OCI-LY3 (cell line): ENCODE results near the gene EVI5L.

ENCODE experiments used
- H2AFZ ChIP-seq: fragments of 200-600, 300-600 bp; shearing (Covaris generic); 2 replicates; pipeline ENCODE4 v1.6.0; 2014; ENCODE audit warnings: antibody characterized with exemption, low read depth, low read length
- H3K27ac ChIP-seq: fragments of 200-600, 300-600 bp; sonication (generic); 2 replicates; pipeline ENCODE4 v1.5.1; 2014; ENCODE audit warnings: mild to moderate bottlenecking, low read length, moderate library complexity, mixed read lengths
- H3K27me3 ChIP-seq: fragments of 200-600, 300-600 bp; sonication (generic); 2 replicates; pipeline ENCODE4 v1.6.1; 2014; ENCODE audit warnings: low read depth, low read length, mixed read lengths
- H3K36me3 ChIP-seq: fragments of 200-600, 300-600 bp; sonication (generic); replicated peaks from 2 replicates; pipeline ENCODE3; 2014; ENCODE audit warnings: low read depth, low read length, mixed read lengths
- H3K4me1 ChIP-seq: fragments of 300-600, 200-600 bp; sonication (generic); 2 replicates; pipeline ENCODE4 v1.6.1; 2014; ENCODE audit warnings: low read length, mixed read lengths
- H3K4me2 ChIP-seq: fragments of 200-600, 300-600 bp; sonication (generic); 2 replicates; pipeline ENCODE4 v1.6.1; 2014; ENCODE audit warnings: low read length, mixed read lengths
- H3K4me3 ChIP-seq: fragments of 300-600, 200-600 bp; sonication (generic); 2 replicates; pipeline ENCODE4 v1.5.1; 2014; ENCODE audit warnings: antibody characterized with exemption, mild to moderate bottlenecking, low read length, moderate library complexity
- H3K79me2 ChIP-seq: fragments of 300-600, 200-600 bp; shearing (Covaris generic); 2 replicates; pipeline ENCODE4 v1.6.1; 2014; ENCODE audit warnings: mild to moderate bottlenecking, low read length, mixed read lengths
- H3K9ac ChIP-seq: fragments of 300-600, 200-600 bp; shearing (Covaris generic); 2 replicates; pipeline ENCODE4 v1.6.0; 2014; ENCODE audit warnings: mild to moderate bottlenecking, low read length, moderate library complexity
- H3K9me3 ChIP-seq: fragments of 200-600, 300-600 bp; shearing (Covaris generic); 2 replicates; pipeline ENCODE4 v1.6.1; 2014; ENCODE audit warnings: low read length, mixed read lengths; ENCODE audit not compliant: insufficient read depth
- H4K20me1 ChIP-seq: fragments of 200-600, 300-600 bp; sonication (generic); 2 replicates; pipeline ENCODE4 v1.6.1; 2016; ENCODE audit warnings: low read length, mixed read lengths; ENCODE audit not compliant: insufficient read depth
- EZH2phosphoT487 ChIP-seq: fragments of 200-600 bp; shearing (Covaris generic); IDR thresholded peaks from 2 replicates; pipeline ENCODE4 v1.6.1; 2018; ENCODE audit warnings: antibody characterized with exemption, mixed run types, low read depth
- TF ChIP-seq, protein P1 (sequence below): fragments of 200-600, 300-600 bp; sonication (generic); IDR thresholded peaks from 2 replicates; pipeline ENCODE4 v1.5.1; 2014; ENCODE audit warnings: antibody characterized with exemption, low read length, low read depth

Gene EVI5L

DNA sequence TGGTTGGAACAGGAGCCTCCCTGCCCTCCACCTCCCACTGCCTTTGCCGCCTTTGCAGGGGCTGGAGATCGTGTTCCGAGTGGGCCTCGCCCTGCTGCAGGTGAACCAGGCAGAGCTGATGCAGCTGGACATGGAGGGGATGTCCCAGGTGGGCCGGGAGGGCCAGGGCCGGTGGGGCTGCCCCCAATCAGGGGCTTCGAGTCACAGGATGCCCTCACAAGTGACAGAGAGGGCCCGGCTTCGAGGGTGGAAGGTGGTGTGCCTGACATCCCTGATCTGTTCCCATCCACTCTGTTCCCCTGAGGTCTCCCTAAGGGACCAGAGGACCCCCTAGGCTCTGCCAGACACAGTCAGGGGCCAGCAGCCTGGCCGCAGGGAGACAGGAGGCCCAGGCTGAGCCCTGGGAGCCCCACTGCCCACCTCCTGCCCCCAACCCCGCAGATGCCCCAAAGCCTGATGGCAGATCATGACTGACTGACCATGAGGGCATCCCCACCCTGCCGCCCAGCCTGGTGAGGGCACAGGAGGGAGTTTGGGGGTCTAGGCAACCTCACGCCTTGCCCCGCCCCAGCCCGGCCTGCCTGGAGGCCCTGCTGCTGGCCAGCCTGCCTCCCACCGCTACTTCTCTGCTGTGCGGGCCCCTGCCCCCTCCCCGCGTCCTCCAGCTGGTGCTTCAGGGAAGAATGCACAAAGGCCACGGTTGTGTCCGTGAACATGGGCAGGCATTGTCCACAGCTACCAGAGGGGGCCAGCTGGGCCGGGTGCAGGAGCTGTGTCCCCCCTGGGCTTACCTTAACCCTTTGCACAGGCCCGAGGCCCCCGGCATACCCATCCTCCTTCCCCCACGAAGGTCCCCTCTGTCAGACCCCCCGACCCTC lies 21.8 kb downstream of the EVI5L start:
- no peaks in the 10 kb centered on the region for H4K20me1 ChIP-seq
- no peak overlapping the region for H3K4me3 ChIP-seq
- H3K36me3 ChIP-seq = no peaks in the 10 kb centered on the region
- H3K27ac ChIP-seq = no peak overlapping the region
- no peak overlapping the region for H3K4me2 ChIP-seq
- H3K79me2 ChIP-seq = no peaks in the 10 kb centered on the region
- H3K4me1 ChIP-seq = no peaks in the 10 kb centered on the region
- no peak overlapping the region for H2AFZ ChIP-seq
- no peak overlapping the region for H3K9ac ChIP-seq
- TF ChIP-seq, protein P1, sequence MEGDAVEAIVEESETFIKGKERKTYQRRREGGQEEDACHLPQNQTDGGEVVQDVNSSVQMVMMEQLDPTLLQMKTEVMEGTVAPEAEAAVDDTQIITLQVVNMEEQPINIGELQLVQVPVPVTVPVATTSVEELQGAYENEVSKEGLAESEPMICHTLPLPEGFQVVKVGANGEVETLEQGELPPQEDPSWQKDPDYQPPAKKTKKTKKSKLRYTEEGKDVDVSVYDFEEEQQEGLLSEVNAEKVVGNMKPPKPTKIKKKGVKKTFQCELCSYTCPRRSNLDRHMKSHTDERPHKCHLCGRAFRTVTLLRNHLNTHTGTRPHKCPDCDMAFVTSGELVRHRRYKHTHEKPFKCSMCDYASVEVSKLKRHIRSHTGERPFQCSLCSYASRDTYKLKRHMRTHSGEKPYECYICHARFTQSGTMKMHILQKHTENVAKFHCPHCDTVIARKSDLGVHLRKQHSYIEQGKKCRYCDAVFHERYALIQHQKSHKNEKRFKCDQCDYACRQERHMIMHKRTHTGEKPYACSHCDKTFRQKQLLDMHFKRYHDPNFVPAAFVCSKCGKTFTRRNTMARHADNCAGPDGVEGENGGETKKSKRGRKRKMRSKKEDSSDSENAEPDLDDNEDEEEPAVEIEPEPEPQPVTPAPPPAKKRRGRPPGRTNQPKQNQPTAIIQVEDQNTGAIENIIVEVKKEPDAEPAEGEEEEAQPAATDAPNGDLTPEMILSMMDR = no peak
- TF ChIP-seq EZH2phosphoT487 = no peak
- no peaks in the 10 kb centered on the region for H3K9me3 ChIP-seq
- 0 out of 2 replicates have a peak, but pooled peaks cover under 1% of the 10 kb centered on the region for H3K27me3 ChIP-seq

DNA sequence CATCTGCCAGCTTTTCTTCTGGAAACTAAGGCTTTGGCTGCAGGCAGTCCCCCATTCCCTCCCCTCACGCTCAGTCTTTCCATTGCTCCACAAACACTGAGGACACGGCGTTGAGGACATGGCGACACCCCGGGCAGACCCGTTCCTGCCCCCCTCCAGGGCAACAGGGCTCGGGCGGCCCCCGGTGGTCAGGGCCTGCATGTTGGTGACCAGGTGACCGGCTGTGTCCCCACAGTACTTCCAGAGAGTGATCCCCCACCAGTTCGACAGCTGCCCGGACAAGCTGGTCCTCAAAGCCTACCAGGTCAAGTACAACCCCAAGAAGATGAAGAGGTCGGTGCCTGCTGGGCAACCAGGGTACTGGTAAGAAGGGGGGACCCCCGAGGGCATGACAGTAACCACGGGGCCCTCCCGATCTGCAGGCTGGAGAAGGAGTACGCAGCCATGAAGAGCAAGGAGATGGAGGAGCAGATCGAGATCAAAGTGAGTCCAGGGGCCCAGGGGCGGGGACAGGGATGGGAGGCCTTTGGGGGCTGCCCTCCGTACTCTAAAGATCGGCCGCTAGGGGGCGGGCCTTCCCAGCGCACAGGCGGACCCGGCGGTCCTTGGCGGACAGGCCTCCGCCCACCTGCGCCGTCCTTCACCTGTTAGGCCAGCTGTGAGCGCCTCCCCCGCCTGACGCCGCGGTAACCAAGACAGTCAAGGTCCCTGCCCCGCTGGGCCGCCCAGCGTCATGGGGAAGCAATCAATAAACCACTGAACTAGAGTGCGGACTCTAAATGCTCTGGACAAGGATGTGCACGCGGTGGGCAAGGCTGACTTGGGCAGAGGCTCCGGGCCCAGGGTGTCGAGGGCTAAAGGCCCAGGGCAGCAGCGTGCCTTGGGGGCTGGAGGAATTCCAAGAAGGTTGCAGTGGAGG lies 23.1 kb downstream of the EVI5L start:
- Histone ChIP-seq H3K4me1 (0 out of 2 replicates have a peak, but pooled peaks cover under 1% of the 10 kb centered on the region), H3K27me3 (peaks cover 7% of the 10 kb centered on the region; the same call in 1 of the 2 replicates), H2AFZ (no peak overlapping the region), H3K4me3 (0 out of 2 replicates have a peak overlapping the region, but pooled peaks have one; percentile 4), H3K9ac (no peak overlapping the region), H3K79me2 (no peaks in the 10 kb centered on the region), H3K27ac (no peak overlapping the region), H3K9me3 (no peaks in the 10 kb centered on the region), H3K4me2 (peak overlapping the region; percentile 25), H4K20me1 (no peaks in the 10 kb centered on the region), H3K36me3 (no peaks in the 10 kb centered on the region)
- TF ChIP-seq, protein P1 = peak; percentile 89
- no peak for TF ChIP-seq EZH2phosphoT487

DNA sequence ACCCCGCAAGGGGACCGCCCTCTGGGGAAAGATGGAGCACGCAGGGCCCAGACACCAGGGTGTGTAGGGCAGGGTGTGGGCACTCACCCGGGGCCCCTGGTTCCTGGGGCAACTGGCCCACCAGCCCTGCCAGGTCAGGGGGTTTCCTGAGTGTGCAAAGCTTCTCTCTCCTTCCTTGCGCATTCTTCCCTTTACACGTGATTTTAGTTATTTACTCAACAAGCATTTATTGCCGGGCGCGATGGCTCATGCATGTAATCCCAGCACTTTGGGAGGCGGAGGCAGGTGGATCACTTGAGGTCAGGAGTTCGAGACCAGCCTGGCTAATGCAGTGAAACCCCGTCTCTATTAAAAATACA lies 23.7 kb downstream of the EVI5L start:
- no peak for TF ChIP-seq EZH2phosphoT487
- TF ChIP-seq, protein P1 = no peak
- no peak overlapping the region for H3K9ac ChIP-seq
- peaks cover 11% of the 10 kb centered on the region; the same call in 1 of the 2 replicates for H3K27me3 ChIP-seq
- H3K9me3 ChIP-seq = no peaks in the 10 kb centered on the region
- peaks cover 5% of the 10 kb centered on the region; the same call in 1 of the 2 replicates for H3K4me1 ChIP-seq
- 0 out of 2 replicates have a peak overlapping the region, but pooled peaks have one; percentile 25 for H3K4me2 ChIP-seq
- H3K79me2 ChIP-seq = no peaks in the 10 kb centered on the region
- H3K36me3 ChIP-seq = no peaks in the 10 kb centered on the region
- no peak overlapping the region for H3K27ac ChIP-seq
- H2AFZ ChIP-seq = no peak overlapping the region
- no peaks in the 10 kb centered on the region for H4K20me1 ChIP-seq
- no peak overlapping the region for H3K4me3 ChIP-seq
